Measurements from ENCODE around the gene NR6A1.

Gene NR6A1

GRCh38 chr9:124590889-124591641, 180.0 kb downstream of the NR6A1 start:
- peak; percentile 49 for DNase-seq (ENCODE audit: low read depth)
- no peak overlapping the region for H3K4me3 ChIP-seq (ENCODE audit: low read depth, low read length)
- TF ChIP-seq CTCF (IDR thresholded peaks at IDR 0.05; ENCODE audit: control insufficient read depth, extremely low read depth, insufficient read depth), result no peak

- no peak for TF ChIP-seq CTCF (IDR thresholded peaks at IDR 0.05; ENCODE audit: control insufficient read depth, extremely low read depth, insufficient read depth)
- no peak overlapping the region for H3K4me3 ChIP-seq (ENCODE audit: low read depth, low read length)
- no peak for DNase-seq (ENCODE audit: low read depth)
Observed at GRCh38 chr9:124584631-124585030, 186.5 kb downstream of the NR6A1 start.

GRCh38 chr9:124583134-124583533, 188.0 kb downstream of the NR6A1 start:
- no peak overlapping the region for H3K4me3 ChIP-seq (ENCODE audit: low read depth, low read length)
- no peak for TF ChIP-seq CTCF (IDR thresholded peaks at IDR 0.05; ENCODE audit: control insufficient read depth, extremely low read depth, insufficient read depth)
- DNase-seq (ENCODE audit: low read depth), result no peak

GRCh38 chr9:124580186-124580585, 190.9 kb downstream of the NR6A1 start:
- DNase-seq (ENCODE audit: low read depth), result no peak
- no peak for TF ChIP-seq CTCF (IDR thresholded peaks at IDR 0.05; ENCODE audit: control insufficient read depth, extremely low read depth, insufficient read depth)

GRCh38 chr9:124576751-124577150, 194.4 kb downstream of the NR6A1 start:
- TF ChIP-seq CTCF (IDR thresholded peaks at IDR 0.05; ENCODE audit: control insufficient read depth, extremely low read depth, insufficient read depth), result no peak
- H3K4me3 ChIP-seq (ENCODE audit: low read depth, low read length), result no peak overlapping the region
- no peak for DNase-seq (ENCODE audit: low read depth)

More at GRCh38 chr9:124580186-124580585, 190.9 kb downstream of the NR6A1 start:
- no peak overlapping the region for H3K4me3 ChIP-seq (ENCODE audit: low read depth, low read length)

- no peak overlapping the region for H3K4me3 ChIP-seq (ENCODE audit: low read depth, low read length)
- no peak for TF ChIP-seq CTCF (IDR thresholded peaks at IDR 0.05; ENCODE audit: control insufficient read depth, extremely low read depth, insufficient read depth)
- no peak for DNase-seq (ENCODE audit: low read depth)
Observed at GRCh38 chr9:124574534-124575375, 196.4 kb downstream of the NR6A1 start.

All from LNCaP clone FGC (cell line).